HG03521 (cell line): ENCODE measurements around the gene PLEKHA6.

Experiments used
- ATAC-seq: cut with Tn5 transposase; IDR thresholded peaks from one replicate; pipeline ENCODE4 v1.9.1; 2021; ENCODE audit warnings: mild to moderate bottlenecking, moderate library complexity; ENCODE audit not compliant: unreplicated experiment

Gene PLEKHA6

GRCh38 chr1:204264805-204265204 is 94.9 kb downstream of the PLEKHA6 start:
- ATAC-seq, result no peak

DNA sequence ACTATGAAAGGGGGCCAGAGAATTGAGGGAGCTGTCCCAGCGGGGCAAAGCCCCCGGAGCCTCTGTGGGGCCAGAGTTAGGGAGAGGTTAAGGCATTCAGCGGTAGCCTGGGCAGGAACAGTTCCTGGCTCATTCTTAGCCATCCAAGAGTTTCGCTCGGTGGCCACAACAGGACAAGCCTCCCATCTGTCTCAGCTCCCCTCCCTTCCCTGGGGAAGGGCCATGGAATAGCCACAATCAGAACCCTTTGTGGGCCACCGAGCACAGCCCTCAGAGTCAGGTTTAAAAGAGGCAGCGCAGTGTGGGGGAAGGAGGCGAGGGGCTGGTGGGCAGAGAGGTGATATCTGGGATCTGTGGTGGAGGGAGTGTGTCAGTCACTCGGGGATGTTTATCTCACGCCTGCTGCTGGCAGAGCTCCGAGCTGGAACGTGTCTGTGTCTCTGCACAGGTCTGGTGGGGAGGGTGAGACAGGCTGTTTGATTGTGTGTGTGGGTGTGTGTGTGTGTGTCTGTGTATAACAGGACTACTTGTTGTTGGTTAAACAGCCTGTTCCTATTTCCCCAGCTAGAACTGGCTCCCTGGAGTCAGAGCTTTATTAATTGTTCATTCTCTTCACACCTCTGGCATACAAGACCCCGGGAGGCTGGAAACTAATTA is 96.3 kb downstream of the PLEKHA6 start:
- ATAC-seq, result no peak

DNA sequence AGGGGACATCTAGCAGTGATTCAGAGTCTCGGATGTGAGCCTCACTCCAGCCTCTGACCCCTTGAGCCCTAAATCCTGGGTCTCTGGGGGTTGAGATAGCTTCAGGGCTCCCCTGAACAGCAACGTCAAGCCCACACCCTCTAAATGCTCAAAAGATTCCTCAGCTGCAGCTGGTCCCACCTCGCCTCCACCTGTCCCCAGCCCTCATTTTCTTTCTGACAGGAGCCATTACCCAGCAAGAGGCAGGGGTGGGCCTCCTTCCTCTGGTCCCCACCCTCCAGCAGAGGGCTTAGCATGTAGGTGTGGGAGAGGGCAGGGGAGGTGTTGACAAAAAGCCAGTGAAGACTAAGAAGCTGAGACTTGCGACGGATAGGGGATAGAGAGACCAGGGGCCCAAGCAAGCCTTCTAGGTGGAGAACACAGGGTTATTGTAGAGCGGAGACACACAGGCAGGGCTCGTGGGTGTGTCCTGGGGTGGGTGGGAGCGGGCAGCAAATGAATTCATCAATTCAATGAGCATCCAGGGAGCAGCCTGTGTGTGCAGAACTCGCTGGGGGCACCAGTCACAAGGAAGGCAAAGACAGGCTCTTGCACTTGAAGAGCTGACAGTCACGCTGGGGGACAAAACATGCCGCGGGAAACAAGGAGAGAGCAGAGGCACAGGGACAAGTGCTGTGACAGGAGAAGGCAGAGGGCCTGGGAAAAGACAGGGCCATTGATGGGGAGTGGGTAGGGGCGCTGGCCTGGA is 97.0 kb downstream of the PLEKHA6 start:
- ATAC-seq, result no peak

GRCh38 chr1:204261746-204262505 is 97.8 kb downstream of the PLEKHA6 start:
- ATAC-seq, result no peak

DNA sequence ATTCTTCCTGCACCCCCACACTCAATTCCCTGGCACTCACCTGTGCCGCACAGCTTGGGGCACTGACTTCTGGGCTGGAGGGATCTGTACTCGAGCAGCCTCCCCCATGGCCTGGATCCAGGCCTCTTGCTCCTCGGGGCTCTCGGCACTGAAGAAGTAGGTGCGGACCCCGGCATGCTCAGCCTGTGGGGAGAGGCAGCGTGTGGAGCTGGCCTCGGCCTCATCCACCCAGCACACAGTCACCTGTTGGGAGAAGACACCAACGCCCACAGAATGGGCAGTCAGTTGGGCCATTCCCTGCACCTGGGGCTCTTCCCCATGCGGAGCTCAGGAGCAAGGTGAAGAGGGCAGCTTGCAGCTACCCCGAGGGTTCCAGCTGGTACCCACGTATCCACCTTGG is 98.5 kb downstream of the PLEKHA6 start:
- ATAC-seq, result no peak

DNA sequence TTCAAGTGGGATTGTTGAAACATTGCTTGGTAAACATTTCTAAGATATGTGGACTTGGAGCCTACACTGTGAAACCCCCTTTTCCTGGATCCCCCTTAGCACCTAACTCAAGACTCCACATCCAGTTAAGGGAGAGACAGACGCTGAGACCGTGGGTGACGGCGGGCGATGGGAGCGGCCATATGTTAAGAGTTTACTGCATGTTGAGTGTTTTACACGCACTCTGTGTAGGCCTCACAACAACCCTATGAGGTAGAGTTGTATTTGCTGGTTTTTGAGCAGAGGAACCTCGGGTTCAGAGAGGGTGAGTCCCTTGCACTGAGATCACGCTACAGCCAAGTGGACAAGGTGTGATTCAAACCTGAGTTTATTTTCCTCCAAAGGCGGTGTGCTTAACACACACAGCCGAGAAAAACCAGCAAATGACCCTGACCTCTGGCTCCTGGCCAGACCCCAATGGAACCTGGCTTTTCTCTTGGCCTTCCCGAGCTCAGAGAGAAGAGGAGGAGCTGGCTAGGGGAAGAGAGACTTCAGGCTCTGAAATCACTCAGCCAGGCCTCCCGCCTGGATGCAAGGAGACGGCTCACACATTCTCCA is 99.0 kb downstream of the PLEKHA6 start:
- no peak for ATAC-seq

GRCh38 chr1:204259782-204260181 is 99.9 kb downstream of the PLEKHA6 start:
- no peak for ATAC-seq

- ATAC-seq, result no peak
These were observed 100.5 kb downstream of the PLEKHA6 start for GRCh38 chr1:204259196-204259595.

- ATAC-seq, result no peak
These were observed 101.3 kb downstream of the PLEKHA6 start for GRCh38 chr1:204258213-204259115.

DNA sequence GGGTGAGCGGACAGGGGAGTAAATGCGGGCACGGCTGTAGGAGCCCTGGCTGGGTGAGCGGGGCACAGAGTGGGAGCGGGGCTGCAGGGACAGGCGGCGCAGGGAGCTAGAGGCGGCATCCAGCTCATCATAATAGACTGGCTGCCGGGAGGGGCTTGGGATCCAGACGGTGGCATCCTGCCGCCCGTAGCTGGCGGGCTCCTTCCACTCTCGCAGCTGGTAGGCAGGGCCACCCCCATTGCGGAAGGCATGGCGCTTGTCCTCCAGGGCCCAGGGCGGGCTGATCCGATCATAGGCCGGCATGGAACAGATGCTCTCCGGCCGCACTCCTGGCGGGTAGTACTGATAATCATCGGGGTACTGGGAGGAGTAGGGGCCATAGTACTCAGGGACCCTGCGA is 102.3 kb downstream of the PLEKHA6 start:
- ATAC-seq, result no peak

- no peak for ATAC-seq
These were observed 103.2 kb downstream of the PLEKHA6 start for GRCh38 chr1:204256531-204256930.

- no peak for ATAC-seq
These were observed 103.8 kb downstream of the PLEKHA6 start for GRCh38 chr1:204255966-204256365.

- no peak for ATAC-seq
These were observed 104.5 kb downstream of the PLEKHA6 start for GRCh38 chr1:204255225-204255624.

- no peak for ATAC-seq
These were observed 105.6 kb downstream of the PLEKHA6 start for GRCh38 chr1:204254031-204254661.

DNA sequence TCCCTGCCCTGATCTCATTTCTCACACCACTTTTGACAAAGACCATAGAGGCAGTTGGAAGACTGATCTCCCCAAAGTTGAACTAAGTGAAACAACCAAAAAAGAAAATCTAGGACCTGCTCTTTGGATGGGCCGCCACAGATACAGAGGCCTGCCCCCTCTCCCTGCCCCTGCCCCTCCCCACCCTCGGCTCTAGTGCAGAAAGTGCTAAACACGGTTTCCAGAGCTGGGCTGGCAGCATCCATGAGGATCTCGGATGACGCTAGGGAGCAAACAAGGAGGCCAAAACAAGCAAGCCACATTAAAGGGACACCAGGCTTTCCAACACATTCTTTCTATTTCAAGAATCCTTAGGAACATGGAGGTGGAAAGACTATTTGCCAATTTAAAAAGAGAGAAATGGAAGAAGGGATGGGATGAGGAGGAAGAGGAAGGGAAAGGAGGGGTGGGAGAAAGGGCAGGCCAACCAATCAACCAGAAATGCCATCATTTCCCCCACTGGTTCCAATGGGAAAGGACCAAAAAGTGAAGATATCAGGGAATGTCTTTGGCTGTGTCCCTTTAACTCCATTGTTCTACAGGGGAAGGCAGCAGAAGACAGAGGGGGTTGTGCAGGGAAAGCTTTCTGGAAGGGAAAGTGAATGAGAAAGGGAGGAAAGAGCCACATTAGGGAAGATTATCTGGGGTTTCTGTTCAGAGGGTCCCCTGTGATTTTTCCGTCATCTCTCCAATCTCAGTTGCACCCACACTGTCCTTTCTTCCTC is 107.6 kb downstream of the PLEKHA6 start:
- no peak for ATAC-seq

- no peak for ATAC-seq
These were observed 108.4 kb downstream of the PLEKHA6 start for GRCh38 chr1:204251286-204251685.

DNA sequence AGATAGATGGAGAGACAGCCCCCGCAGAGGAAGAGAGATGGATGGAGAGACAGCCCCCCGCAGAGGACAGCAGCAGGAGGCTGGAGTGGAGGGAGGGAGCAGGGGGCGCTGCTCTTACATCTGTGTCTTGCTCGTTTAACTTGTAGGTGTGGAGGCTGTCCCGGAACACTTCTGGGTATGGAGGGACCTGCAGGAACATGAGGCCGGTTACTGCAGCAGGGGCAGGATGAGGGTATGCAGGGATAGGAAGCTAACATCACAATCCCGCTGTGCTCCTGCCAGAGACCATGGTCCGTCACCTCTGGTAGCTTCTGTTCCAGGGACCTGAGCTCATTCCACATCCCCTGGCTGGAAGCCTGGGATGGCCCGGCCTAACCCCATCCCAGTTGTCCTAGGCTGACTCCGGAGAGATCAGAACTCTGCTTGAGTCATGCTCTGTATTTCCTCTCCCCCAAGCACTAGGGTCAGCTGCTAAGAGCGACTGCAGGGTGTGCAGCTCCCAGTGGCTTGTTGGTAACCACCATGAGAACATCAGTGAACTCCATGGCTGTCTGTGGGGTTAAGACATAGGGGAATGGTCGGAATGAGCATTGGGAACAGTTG is 109.2 kb downstream of the PLEKHA6 start:
- ATAC-seq, result no peak

DNA sequence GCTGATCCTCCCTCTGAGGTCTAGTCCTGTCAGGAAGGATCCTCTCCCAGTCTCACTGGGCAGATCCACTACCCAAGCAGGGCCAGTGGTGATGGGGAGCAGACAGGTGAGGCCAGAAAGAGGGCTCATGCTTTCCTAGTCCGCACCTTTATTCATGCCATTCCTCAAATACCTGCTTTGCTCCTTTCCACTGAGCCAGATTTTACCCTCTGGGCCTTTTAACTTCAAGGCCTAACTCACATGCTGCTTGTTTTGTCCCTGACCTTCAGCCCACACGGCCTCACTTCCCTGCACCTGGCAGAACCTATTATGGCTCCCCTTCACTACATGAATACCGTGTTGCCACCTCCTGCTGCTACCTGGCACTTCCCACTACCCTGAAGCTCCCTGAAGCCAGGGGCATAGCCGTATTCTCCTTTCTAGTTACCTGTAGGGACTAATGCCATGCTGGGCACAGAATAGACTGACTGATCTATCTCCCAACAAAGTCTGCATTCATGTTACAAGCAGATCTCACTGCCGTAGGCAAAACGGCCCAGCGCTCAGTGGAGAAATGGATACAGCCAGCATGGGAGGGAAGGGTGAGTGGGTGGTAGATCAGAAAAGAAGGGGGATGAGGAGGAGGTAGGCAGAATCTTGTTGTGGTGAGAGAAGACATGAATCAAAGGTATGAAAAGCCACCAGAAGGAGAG is 109.8 kb downstream of the PLEKHA6 start:
- no peak for ATAC-seq
